ENCODE measurements around the gene ZCCHC9.
A peak's percentile ranks its signal among the peaks of the same experiment; 100 is the strongest.
"Not testable (repeated sequence)": the region's sequence is repeated elsewhere in the genome, so short reads cannot be mapped to it uniquely, and the experiment has no call there.

The ZCCHC9 gene, protein sequence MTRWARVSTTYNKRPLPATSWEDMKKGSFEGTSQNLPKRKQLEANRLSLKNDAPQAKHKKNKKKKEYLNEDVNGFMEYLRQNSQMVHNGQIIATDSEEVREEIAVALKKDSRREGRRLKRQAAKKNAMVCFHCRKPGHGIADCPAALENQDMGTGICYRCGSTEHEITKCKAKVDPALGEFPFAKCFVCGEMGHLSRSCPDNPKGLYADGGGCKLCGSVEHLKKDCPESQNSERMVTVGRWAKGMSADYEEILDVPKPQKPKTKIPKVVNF

DNA sequence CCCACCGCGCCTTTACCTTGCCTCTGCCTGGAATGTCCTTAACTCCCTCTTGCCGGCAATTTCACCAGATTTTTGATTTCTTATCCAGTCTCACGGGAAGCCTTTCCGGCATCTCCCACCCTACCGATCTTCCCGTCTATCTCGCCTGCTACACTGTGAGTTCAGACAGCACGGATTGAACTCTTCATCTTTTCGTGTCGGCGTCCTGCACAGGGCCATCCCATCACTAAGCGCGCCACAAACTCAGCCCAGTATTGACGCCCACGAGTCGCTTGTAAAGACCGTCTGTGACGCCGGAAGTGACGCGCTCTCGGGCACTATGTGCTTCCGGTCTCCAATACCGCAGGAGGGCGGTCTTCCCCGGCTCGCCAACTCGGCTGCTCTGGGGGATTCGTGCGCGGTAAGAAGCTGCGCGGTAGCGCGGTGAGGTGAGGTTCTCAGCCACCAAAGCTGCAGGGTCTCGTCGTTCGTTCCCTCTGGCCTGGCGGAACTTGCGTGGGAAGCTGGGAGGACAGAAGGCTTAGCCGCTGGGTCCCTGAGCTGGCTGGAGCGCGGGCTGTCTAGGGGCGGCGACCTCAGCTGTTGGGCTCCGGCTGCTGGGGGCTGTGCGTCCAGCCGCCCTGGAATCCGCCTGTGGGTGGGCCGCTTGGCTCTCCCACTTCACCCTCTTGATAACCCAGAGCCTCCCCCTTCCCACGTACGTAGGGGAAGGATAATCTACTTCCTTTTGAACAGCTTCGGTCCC, at the start of gene ZCCHC9:
Gene ZCCHC9 (plus strand): TSS at position 317 of the 745 bp plus-strand sequence. CDS start 3,171 bp downstream, outside the sequence.
- peak; percentile 92 for DNase-seq

DNA sequence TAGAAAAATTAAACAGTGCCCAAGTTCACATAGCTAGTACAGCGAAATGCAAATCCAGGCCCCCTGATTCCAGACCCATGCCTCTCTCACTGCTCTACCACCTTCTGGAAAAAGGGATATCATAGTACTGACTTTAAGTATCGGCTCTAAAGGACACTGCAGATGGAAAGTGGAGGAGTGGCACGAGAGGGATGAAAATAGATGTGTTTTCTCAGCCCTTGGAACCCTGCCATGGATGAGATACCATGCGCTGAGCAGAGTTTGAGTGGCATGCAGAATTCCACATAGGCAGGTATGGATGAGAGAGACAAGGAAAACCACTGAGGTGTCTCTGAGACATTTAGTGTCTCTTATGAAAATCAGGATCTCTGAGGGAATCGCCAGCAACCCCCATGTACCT, 49.5 kb upstream of the ZCCHC9 start:
- DNase-seq = peak; percentile 23

DNA sequence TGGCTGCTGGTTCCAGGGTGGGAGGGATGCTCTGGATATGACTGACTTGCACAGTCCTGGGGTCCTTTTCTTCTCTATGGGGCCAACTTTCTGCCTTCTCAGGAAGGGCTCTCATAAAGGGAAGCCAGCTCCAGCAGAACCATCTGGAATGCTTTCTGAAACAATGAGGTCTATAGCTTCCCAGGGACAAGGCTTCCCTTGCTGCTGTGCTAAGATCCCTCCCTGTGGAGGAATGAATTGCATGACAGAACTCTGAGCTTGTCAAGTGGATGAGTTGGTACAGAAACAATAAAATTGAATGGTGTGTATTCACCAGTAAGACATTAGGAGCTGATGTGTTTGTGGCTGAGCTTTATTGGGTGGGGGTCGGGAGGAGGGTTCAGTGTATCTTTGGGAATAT, 48.5 kb upstream of the ZCCHC9 start:
- no peak for DNase-seq

DNA sequence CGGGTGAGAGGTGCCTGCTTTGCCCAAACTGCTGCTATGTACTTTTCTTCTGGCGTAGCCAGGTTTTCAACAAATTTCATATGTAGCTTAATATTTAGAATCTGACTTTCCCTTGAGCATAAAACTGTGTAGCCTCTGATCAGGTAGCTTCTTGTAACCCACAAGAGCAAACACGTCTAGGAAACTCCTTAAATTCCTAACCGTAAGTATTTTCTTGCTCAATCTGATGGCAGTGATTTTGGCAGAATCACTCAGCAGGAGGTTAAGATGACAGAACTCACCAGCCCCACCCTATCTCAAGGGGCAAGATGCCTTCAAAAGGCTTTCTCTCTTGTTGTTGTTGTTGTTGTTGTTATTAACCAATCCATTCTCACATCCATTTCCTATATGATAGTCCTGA, 47.5 kb upstream of the ZCCHC9 start:
- DNase-seq = no peak

DNA sequence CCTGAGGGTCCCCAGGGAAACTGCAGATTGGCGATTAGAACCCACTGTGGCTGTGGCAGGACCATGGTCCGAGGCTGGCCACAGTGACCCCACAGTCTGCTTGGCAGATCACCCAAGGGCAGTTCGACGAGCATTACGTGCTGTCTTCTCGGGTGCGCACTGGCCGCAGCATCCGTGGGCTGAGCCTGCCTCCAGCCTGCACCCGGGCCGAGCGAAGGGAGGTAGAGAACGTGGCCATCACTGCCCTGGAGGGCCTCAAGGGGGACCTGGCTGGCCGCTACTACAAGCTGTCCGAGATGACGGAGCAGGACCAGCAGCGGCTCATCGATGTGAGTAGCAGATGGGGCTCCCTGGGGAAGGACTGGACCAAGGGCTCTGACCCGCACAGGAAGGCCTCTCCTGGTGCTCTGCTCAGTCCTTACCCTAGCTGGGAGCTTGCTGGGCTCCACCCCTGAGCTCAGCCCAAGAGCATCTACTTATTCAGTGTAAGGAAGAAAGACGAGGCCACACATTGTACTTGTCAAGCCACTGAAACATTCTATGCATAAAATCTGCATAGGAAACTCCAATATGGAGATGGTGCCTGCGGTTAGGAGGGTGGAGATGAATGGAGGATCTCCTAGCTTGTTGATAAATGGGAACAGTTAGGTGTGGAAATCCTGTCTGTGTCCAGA, 46.4 kb upstream of the ZCCHC9 start:
- DNase-seq = no peak

DNA sequence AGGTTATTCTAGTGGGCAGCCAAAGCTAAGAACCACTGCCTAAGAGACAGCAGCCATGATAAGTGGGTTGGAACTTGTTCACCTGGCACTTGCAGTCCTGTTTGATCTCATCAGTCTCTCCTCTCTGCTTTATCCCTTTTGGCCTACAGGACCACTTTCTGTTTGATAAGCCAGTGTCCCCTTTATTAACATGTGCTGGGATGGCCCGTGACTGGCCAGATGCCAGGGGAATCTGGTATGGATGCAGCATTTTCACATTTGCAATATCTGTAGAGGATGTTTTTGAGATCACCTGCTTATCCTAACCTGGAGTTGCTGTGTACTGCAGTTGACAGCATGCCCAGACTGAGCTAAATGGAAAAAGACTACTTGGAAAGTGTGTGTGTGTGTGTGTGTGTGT, 44.6 kb upstream of the ZCCHC9 start:
- no peak for DNase-seq

DNA sequence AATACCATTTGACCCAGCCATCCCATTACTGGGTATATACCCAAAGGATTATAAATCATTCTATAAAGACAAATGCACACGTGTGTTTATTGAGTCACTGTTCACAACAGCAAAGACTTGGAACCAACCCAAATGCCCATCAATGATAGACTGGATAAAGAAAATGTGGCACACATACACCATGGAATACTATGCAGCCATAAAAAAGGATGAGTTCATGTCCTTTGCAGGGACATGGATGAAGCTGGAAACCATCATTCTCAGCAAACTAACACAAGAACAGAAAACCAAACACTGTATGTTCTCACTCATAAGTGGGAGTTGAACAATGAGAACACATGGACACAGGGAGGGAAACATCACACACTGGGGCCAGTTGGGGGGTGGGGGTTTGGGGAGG, 38.6 kb upstream of the ZCCHC9 start:
- not testable (repeated sequence) for DNase-seq

DNA sequence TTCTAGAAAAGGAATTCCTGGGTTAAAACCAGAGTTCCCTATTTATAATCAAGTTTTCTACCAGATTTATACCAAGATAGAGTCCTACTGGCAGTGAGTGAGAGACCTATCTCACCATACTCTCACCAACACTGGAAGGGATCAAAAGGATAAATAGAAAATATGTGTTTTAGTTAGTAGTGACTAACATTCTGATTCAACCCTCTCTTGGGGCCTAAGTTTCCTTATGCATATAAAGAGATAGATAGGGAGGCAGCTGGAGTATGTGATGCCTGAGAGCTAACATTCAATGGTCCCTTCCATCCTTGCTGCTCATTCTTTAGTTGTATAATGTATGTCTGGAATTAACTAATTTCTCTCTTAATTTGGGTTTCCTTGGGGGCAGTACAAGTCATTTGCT, 36.3 kb upstream of the ZCCHC9 start:
- no peak for DNase-seq

DNA sequence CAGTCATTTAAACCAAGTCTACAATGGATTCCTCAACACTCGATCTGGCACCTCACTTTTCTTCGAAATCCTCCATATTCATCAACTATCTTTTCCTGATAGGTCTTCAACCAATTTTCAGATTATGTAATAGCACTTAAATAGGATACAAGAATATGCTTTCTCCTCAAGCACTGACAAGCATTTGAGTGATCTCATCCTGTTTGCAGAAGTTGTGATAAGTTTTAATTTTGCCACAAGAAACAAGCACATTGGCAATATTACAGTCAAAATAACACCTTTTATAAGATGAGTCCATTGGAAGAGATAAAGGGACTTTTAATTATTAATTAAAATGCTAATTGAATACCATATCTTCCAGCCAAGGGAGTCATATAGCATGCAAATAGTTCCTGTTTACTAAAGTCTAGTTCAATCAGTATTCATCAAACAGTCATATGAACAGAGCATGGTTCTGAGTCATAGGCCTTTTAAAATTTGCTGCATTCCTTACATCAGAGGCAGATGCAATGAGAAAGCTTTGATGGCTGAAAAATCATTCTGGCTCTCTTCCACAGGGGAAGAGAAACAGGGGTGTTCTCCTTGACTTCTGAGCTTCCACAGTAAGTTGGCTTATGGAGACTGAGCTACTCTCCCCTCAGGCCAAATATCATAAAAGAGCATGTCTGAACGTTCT, 32.7 kb upstream of the ZCCHC9 start:
- no peak for DNase-seq

DNA sequence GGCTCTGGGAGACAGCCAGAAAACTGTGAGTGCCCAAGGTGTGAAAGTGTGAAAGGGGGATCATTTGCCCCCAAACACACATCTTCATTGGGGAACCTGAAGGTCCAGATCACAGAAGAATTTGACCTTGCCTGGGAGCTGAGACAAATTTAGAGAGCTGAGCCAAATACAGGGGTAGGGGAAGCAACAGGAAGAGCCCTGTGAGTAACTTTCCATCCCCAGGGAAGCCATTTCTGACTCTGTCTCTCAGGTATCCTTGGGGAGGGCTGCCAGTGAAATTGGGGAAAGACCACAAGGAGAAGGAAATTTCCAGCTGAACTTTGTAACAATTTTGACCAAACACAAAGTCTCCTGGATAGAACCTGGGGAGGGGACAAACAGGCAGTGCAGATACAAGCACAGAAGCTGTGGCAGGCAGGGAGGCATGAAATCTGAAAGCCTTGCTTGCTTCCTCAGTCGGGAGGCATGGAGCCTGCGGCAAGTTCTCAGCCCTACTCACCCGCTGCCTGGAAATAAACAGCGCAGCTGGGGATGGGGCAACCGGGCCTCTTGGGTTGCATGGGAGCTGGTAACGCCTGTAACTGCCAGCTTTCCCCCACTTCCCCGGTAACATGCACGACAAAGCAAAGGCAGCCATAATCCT, 31.5 kb upstream of the ZCCHC9 start:
- peak; percentile 91 for DNase-seq

DNA sequence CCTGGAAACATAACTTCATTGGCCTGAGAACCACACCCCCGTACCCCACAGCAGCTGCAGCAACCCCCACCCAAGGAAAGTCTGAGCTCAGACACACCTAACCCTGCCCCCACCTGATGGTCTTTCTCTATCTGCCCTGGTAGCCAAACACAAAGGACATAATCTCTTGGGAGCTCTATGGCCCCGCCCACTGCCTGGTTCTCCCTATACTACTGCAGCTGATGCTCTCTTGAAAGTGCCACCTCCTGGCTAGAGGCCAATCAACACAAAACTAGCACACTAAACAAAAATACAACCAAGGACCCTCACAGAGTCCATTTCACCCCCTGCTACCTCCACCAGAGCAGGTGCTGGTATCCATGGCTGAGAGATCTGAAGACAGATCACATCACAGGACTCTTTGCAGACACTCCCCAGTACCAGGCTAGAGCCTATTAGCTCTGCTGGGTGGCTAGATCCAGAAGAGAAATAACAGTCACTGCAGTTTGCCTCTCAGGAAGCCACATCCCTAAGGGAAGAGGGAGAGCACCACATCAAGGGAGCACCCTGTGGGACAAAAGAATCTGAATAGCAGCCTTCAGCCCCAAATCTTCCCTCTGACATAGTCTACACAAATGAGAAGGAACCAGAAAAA, 30.9 kb upstream of the ZCCHC9 start:
- DNase-seq = peak; percentile 93

DNA sequence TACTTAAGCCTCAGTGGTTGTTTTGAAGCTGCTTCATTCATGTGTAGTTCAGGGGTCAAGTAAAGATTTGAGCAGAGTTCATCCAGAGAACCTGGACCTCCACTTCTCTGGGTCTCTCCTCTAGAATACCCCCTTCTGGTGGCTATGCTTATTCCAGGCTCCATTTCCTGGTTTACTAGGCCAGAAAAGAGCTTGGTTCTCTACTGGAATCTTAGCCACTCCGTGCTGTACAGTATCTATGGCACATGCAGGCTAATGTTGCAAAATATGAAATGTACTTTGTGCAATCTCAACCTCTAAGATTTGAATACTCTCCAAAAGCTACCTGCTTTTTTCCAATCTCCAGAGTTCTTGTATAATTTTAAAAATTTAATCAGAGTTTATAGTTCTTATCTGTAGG, 17.4 kb upstream of the ZCCHC9 start:
- no peak for DNase-seq

DNA sequence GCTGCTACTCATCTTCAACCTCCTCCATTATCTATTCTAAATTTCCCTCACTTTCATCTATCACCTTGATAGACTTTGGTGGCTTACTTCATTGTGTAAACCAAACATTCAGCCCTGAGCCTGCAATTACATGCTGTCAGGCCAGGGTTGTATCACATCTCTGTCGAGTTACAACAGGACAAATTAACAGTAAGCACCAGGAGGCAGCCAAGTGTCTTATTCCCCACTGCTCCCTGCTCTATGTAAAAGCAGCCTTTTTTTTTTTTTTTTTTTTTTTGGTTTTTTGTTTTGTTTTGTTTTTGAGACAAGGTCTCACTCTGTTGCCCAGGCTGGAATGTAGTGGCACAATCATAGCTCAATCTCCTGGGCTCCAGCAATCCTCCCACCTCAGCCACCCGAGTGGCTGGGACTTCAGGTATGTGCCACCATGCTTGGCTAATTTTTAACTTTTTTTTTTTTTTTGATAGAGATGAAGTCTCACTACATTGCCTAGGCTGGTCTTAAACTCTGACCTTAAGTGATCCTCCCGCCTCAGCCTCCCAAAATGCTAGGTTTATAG, 15.2 kb upstream of the ZCCHC9 start:
- DNase-seq = no peak

DNA sequence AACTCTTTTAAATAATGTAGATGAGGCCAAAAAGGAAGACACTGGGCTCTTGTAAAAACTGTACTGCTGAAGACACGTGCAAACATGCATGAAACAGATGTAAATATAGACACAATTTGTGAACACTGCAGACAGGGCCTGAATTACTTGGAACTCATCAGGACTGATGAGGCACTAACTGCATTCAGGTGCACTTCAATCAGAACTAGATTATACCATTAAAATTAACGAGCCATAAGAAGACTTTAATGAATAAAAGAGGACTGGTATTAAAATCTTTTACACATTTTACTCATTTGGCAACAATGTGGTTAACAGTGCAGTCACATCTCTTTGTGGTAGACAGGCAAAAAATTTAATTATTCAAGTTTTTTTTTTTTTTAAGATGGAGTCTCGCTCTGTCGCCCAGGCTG, 13.4 kb upstream of the ZCCHC9 start:
- DNase-seq = no peak

DNA sequence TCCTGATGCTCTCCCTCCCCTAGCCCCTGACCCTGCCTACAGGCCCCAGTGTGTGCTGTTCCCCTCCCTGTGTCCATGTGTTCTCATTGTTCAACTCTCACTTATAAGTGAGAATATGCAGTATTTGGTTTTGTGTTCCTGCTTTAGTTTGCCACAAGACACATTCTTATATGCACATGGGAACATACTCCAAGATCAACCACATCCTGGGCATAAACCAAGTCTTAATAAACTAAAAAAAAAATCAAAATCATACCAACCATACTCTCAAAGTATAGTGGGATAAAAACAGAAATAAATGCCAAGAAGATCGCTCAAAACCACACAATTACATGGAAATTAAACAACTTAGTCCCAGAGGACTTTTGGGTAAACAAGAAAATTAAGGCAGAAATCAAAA, 11.2 kb upstream of the ZCCHC9 start:
- DNase-seq = no peak

DNA sequence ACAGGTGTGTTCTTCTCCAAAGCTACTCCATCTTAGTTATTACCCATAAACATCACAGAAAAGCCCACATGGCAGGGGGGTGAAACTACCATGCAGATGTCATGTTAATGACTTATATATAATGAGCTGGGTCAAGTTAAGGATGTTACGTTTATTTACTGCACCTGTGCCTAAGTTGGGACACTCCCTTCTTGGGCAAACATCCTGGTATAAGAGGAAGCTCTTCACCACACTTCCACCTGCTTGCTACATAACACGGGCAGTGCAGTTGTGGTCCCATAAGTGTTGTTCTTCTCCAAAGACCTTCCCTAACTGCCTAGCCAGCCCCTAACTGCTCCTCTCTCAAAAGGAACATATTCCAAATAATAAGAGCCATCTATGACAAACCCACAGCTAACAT, 9.3 kb upstream of the ZCCHC9 start:
- DNase-seq = no peak

DNA sequence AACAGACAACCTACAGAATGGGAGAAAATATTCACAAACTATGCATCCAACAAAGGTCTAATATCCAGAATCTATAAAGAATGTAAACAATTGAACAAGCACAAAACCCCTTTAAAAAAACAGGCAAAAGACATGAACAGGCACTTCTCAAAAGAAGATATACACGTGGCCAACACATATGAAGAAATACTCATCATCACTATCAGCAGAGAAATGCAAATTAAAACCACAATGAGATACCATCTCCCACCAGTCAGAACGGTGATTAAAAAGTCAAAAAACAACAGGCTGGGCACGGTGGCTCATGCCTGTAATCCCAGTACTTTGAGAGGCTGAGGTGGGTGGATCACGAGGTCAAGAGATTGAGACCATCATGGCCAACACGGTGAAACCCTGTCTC, 7.4 kb upstream of the ZCCHC9 start:
- DNase-seq = not testable (repeated sequence)

DNA sequence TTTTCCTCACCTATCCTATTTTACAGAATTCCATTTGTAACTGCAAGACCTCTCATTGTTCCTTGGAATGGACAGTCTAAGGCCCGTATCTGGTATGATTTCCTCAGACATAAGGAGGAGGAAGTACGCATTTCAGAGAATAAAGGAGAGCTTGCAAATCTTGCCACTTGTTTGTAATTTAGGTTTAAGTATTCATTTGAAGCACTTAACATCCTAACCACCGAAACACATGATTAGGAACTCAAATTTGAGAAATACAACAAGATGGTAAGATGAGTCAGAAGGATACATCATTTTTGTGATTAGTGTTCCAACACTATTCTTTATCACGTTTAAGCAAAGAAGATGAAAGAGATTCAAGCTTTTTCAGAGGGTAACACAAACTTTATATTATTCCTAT, 3.9 kb upstream of the ZCCHC9 start:
- no peak for DNase-seq

DNA sequence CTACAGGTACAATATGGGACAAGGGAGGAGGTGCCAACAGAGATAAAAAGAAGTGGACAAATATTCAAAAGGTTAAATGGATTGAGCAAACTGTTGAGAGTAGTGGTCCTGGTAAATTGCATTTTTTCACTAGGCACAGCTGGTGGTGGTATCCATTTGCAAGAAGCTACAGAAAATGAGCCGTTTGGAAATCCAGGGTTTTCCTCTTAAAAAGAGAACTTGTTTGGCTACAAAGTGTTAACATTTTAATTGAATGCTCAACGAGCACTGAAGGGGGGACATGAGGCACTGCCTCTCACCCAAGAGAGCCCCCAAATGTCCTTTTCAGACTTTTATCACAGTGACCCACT, 491 bp upstream of the ZCCHC9 start:
- DNase-seq = no peak

DNA sequence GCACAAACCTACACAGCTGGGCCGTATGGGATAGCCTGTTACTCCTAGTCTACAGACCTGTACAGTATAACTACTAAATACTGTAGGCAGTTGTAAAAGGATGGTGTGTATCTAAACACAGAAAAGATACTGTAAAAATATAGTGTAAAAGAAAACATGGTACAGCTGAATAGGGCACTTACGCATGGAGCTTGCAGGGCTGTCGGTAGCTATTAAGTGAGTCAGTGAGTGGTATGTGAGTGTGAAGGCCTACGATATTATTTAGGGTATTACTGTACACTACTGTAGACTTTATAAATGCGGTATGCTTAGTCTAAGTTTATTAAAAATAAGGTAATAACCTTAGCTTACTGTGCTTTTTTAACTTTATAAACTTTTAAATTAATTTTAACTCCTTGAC, 1.2 kb downstream of the ZCCHC9 start:
- no peak for DNase-seq

DNA sequence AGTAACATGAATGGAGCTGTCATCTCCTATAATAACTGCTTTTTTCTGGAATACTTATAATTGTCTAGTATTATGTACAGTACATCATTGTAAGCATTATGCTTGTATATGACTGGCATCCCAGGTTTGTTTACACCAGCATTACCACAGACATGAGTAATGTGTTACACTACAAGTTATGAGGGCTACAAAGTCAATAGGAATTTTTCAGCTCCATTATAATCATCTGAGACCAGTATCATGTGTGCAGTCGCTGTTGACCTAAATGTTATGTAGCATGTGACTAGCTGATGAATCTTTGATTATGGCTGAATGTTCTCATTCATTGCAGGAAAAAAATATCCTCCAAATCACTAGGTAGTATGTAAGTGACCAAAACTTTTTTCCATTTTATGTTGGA, 2.2 kb downstream of the ZCCHC9 start:
- no peak for DNase-seq

DNA sequence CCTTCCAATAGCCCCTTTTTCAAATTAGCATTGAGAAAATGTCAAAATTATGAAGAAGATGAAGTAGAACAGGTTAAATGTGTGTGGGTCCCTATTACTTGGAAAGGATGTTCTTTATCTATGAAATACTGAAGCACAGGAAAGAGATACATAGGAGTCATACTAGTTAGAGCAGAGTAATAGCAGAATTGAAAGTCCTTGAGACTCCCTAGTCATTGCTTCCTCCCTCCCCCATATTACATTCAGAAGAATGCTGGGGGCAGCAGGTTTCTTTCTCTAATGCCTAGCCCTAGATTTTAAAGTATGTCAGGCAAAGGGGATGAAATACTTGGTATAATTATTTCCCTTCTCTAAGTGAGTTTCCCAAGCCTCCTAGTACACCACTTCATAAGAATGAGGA, 4.4 kb downstream of the ZCCHC9 start:
- DNase-seq = no peak
